ENCODE measurements around the gene GABRB3.

Gene GABRB3

DNA sequence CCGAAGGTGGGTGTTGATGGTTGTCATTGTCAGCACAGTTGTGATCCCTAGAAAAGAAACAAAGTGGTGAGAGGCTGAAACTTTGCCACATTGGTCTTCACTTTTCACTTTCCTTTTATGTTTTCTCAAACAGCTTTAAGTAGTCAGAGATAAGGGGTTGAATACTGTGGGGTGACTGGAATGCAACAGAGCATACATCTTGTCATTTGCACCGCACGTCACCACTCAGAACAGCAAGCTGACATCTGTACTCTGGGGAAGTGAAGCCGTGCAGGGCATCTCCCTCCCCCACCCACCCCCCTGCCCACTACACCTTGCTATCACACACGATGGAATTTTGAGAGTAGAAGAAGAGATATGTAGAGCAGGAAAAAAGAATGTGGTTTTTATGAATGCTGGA is 211.7 kb downstream of the GABRB3 start:
- DNase-seq (ENCODE audit: low read depth in 3 of 3): no peak

GRCh38 chr15:26555898-26556297 is 217.0 kb downstream of the GABRB3 start:
- no peak for DNase-seq (ENCODE audit: low read depth in 3 of 3)

DNA sequence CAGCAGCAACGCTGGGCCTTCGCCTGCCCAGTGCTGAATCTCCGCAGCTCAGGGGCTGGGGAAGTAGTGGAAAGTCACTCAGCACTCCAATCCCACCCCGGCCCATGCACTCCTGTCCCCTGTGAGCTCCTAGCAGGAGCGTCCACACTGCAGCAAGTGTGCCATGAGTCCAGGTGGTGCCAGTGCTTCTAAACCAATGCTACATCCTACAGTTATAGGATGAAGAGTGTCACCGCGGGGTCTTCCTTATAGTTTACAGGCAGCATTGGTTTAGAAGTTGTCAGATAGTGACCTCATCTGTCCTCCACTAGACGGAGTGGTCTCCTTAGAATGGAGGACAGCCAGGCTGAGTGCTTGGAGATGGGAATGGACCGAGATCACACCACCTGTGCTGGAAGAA is 221.4 kb downstream of the GABRB3 start:
- no peak for DNase-seq (ENCODE audit: low read depth in 3 of 3)

DNA sequence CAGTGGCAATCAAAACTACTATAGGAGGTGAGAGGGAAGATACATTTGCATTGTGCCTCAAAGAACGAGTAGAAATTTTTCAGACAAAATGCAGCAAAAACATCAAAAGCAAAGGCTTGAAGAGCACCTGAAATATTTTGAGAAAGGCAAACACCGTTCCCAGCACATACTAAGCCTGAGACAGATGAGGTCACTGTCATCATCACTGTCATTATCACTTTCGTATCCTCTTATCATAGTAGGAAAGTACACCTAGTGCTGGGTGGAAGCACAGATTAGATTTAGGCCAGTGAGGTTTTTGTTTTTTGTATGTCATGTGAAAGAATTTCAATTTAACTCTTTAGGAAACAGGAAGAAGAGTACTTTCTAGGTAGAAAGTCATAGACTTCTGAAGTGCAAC is 222.0 kb downstream of the GABRB3 start:
- no peak for DNase-seq (ENCODE audit: low read depth in 3 of 3)

DNA sequence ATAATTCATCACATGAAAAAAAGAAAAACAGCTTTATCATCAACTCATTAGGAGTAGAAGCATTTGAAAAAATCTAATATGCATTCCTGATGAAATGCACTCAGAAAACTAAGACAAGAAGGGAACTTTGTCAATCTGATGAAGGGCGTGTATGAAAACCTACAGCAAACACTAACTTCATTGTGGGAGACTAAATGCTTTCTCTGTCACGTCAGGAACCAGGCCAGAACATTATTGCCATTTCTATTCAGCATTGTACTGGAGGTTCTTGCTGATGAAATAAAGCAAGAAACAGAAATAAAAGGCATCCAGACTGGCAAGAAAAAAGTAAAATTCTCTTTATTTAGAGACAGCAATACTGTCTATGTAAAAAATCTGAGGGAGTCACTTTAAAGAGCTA is 235.2 kb downstream of the GABRB3 start:
- no peak for DNase-seq (ENCODE audit: low read depth in 3 of 3)

GRCh38 chr15:26531489-26531888 is 241.4 kb downstream of the GABRB3 start:
- no peak for DNase-seq (ENCODE audit: low read depth in 3 of 3)

GRCh38 chr15:26525096-26525495 is 247.8 kb downstream of the GABRB3 start:
- no peak for DNase-seq (ENCODE audit: low read depth in 3 of 3)

GRCh38 chr15:26521691-26522198 is 251.1 kb downstream of the GABRB3 start:
- DNase-seq (ENCODE audit: low read depth in 3 of 3): no peak

DNA sequence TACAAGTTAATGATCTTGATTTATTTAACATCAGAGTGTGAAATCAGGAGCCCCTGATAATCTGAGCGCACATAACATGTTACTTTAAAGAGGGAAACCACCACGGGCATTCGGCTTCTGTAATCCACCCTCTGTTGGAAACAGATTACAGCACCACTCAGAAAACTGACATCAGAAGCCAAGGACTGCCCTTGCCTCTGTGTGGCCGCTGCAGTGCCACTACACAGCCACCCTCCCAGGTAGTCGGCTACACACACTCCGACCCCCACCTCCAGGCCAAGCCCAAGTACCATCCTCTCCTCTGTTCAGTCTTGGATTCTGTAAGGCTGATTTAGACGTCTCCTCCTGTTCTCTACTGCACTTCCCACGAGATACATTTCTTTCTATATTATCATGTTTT is 251.7 kb downstream of the GABRB3 start:
- no peak for DNase-seq (ENCODE audit: low read depth in 3 of 3)

DNA sequence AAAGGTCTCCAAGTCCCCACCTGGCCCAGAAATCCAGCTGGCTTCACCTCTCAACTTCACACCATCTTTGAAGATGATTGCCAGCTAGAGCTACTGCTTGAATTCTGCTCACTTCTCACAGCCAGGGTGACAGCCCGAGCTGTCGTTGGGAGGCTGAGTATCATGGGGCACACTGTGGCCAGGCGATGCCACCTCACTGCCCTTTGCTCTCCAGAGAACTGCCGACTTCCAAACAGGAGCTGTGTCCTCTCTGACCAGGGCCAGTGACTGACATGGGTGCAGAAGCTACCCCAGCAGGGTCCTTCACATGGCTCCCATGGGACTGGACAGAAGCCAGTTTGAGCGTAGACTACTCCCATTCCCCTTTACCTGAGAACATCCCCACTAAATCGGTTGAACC is 254.0 kb downstream of the GABRB3 start:
- DNase-seq (ENCODE audit: low read depth in 3 of 3): no peak

- no peak for DNase-seq (ENCODE audit: low read depth in 3 of 3)
Observed at GRCh38 chr15:26516102-26516980, 256.5 kb downstream of the GABRB3 start.

DNA sequence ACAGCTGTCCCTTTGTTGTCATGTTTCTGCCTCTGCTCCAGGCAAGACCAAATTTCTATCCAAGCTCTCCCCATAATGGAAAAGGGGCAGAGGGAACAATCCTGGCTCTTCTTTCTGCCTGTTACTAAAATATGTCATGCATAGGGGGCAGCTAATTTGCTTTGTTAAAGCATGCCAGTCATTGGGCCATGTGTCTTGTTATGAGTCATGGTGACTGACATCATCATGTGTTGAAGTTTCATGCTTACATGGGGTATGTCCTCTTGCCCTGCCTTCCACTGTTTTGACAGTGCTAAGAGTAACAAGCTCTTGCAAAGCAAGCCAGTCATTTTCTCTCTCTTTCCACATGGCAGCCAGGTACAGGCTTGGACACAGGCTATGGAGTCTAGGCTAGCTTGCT is 268.9 kb downstream of the GABRB3 start:
- DNase-seq (ENCODE audit: low read depth in 3 of 3): no peak

Measured in stimulated activated CD4-positive, alpha-beta T cell treated with anti-CD3 and anti-CD28 coated beads, TNF-alpha, amount 100 ng/mL, for 48 hours (primary cell).